ENCODE results near the gene RPL29. TPM values are rescaled to one million over a fixed set of nuclear protein-coding genes. Genes with fewer than 3 reads are reported as not detected.

The RPL29 gene
- total RNA-seq, 1 donor from 2014 or later, result 2,366 TPM

GRCh38 chr3:52013802-52014598 is 18.3 kb upstream of the RPL29 start:
- no peak for DNase-seq (ENCODE audit: low read depth)
- Histone ChIP-seq H3K36me3 (ENCODE audit: control insufficient read depth, insufficient read depth, low read length) (no peaks in the 10 kb centered on the region), H3K27me3 (ENCODE audit: control insufficient read depth, insufficient read depth, low read length) (no peaks in the 10 kb centered on the region), H3K4me3 (ENCODE audit: low read depth, low read length) (no peak overlapping the region)
- TF ChIP-seq, protein P1, sequence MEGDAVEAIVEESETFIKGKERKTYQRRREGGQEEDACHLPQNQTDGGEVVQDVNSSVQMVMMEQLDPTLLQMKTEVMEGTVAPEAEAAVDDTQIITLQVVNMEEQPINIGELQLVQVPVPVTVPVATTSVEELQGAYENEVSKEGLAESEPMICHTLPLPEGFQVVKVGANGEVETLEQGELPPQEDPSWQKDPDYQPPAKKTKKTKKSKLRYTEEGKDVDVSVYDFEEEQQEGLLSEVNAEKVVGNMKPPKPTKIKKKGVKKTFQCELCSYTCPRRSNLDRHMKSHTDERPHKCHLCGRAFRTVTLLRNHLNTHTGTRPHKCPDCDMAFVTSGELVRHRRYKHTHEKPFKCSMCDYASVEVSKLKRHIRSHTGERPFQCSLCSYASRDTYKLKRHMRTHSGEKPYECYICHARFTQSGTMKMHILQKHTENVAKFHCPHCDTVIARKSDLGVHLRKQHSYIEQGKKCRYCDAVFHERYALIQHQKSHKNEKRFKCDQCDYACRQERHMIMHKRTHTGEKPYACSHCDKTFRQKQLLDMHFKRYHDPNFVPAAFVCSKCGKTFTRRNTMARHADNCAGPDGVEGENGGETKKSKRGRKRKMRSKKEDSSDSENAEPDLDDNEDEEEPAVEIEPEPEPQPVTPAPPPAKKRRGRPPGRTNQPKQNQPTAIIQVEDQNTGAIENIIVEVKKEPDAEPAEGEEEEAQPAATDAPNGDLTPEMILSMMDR (IDR thresholded peaks at IDR 0.05; ENCODE audit: insufficient read depth, low read length, poor library complexity, severe bottlenecking), result no peak

- no peak overlapping the region for H3K4me3 ChIP-seq (ENCODE audit: low read depth, low read length)
- H3K36me3 ChIP-seq (ENCODE audit: control insufficient read depth, insufficient read depth, low read length), result no peaks in the 10 kb centered on the region
- H3K27me3 ChIP-seq (ENCODE audit: control insufficient read depth, insufficient read depth, low read length), result no peaks in the 10 kb centered on the region
- TF ChIP-seq, protein P1 (IDR thresholded peaks at IDR 0.05; ENCODE audit: insufficient read depth, low read length, poor library complexity, severe bottlenecking), result no peak
- DNase-seq (ENCODE audit: low read depth), result no peak
Measured at GRCh38 chr3:52012699-52013098, 17.0 kb upstream of the RPL29 start.

DNA sequence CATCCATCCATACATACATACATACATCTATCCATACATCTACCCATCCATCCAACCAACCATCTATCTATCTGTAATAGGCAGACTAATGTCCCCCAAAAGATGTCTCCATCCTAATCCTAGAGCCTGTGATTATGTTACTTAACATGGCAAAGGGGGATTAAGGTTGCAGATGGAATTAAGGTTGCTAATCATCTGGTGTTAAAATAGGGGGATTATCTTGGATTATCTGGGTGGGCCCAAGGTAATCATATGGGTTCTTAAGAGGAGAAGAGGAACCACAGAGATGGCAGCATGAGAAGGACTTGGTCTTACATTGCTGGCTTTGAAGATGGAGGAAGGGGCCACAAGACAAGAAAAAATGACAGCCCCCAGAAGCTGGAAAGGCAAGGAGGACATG is 14.7 kb upstream of the RPL29 start:
- H3K4me3 ChIP-seq (ENCODE audit: low read depth, low read length), result no peak overlapping the region
- H3K36me3 ChIP-seq (ENCODE audit: control insufficient read depth, insufficient read depth, low read length), result no peaks in the 10 kb centered on the region
- DNase-seq (ENCODE audit: low read depth), result no peak
- no peaks in the 10 kb centered on the region for H3K27me3 ChIP-seq (ENCODE audit: control insufficient read depth, insufficient read depth, low read length)
- TF ChIP-seq, protein P1 (IDR thresholded peaks at IDR 0.05; ENCODE audit: insufficient read depth, low read length, poor library complexity, severe bottlenecking), result no peak

DNA sequence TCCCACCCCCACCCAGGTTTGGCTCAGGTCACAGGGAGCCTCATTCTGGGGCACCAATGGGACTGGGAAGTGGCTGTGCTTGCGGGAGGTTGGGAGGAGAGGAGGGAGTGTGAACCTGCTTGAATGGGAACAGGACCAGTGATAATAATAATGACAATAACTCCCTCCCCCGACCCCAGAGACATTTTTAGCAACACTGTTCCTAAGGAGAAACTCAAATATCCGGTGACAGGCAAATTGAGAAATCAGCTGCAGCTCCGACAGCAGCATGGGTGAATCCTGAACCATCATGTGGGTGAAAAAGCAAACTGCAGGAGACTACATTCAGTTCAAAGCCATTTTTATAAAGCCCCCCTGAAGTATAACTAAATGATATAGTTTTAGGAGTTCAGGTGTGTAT is 11.6 kb upstream of the RPL29 start:
- DNase-seq (ENCODE audit: low read depth), result no peak
- H3K4me3 ChIP-seq (ENCODE audit: low read depth, low read length), result no peak overlapping the region
- no peaks in the 10 kb centered on the region for H3K27me3 ChIP-seq (ENCODE audit: control insufficient read depth, insufficient read depth, low read length)
- no peaks in the 10 kb centered on the region for H3K36me3 ChIP-seq (ENCODE audit: control insufficient read depth, insufficient read depth, low read length)
- TF ChIP-seq, protein P1 (IDR thresholded peaks at IDR 0.05; ENCODE audit: insufficient read depth, low read length, poor library complexity, severe bottlenecking), result no peak

DNA sequence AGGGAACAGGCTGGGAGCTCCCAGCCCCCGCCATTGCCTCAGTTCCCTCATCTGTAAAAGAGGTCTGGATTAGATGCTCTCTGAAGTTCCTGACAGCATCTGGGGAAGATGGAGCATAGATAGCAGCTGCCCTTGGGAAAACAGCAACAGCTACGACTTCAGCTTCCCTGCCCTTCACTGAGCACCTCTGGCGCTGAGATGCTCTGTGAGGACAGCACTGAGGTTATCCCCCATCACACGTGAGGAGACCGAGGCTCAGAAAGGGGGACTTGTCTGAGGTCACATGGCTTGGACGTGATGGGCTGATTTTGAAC is 11.1 kb upstream of the RPL29 start:
- TF ChIP-seq, protein P1 (IDR thresholded peaks at IDR 0.05; ENCODE audit: insufficient read depth, low read length, poor library complexity, severe bottlenecking), result no peak
- no peak for DNase-seq (ENCODE audit: low read depth)
- H3K4me3 ChIP-seq (ENCODE audit: low read depth, low read length), result no peak overlapping the region

More for the DNA sequence above, 11.1 kb upstream of the RPL29 start:
- H3K27me3 ChIP-seq (ENCODE audit: control insufficient read depth, insufficient read depth, low read length), result no peaks in the 10 kb centered on the region
- H3K36me3 ChIP-seq (ENCODE audit: control insufficient read depth, insufficient read depth, low read length), result no peaks in the 10 kb centered on the region
